RCC 7860 (cell line): ENCODE measurements around the gene PRKCQ.
A peak's percentile ranks its signal among the peaks of the same experiment; 100 is the strongest.
"Not testable (repeated sequence)": the region's sequence is repeated elsewhere in the genome, so short reads cannot be mapped to it uniquely, and the experiment has no call there.

Source experiments
- DNase-seq: peaks from one replicate; pipeline ENCODE4 v3.0.0-alpha.2; 2015; ENCODE audit warnings: low spot score
- FAIRE-seq: peaks from 2 replicates; lab custom pipeline; 2012; peaks lifted over from hg19 to GRCh38; lab: Jason Lieb, UNC

Gene PRKCQ

DNA sequence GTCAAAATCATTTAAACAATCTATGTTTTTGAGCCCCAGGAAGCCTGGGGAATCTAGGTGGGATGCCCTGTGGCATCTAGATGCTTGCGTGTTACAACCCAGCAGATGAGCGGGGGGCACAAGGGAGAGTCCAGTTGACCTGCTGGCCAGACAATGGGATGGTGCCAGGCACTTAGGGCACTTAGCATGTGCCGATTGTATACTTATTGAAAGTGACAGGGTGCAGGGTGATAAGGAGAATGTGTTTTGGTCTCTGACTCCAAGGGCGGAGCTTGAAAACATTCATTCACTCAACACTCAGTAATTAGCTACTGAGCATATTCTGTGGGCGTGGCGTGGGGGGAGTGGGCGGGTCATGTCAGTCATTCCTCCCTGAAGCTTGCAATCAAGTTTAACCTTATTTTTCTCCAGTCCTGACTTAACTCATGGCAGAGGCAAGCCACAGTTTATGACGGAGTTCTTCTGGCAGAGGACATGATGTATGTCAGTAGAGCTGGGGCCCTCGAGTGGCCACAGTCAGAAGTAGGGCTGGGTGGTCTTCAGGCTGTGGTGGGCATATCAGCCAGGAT, 115.1 kb downstream of the PRKCQ start:
- no peak for DNase-seq
- FAIRE-seq = no peak

DNA sequence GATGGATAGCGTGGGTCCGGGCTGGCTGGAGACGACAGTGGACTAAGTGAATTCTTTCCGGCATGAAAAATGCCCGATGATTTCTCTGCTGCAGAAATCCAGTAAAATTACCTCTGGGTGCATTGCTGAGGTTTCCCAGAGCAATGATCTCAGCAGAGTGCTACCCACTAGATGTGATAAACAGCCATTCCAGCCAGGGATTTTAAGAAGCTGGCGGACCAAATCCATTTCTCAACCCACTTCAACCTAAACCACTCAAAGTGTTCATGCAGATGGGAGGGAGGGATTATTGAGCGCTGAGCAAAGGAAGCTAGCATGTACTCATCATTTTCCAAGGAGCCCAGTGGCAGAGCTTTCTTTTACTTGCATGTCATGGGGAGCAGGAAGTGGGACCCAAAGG, 116.7 kb downstream of the PRKCQ start:
- DNase-seq (no peak), FAIRE-seq (no peak)

DNA sequence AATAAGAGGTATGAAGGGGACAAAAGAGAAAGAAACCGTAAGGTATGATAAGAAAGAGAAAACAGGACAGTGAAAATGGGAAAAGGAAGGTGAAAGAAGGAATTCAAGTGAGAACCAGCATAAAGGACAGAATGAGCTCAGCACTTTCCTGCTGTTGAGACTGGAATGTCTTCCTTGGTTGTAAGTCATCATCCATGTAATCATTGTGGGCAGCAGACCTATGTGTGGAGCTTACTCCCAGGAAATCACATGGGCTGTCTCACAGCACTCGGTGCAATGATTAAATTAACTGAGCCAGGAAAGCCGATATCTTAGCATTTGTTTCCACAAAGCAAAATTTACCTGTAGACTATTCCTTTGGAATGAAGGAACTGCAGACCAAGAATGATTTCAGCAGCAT, 118.1 kb downstream of the PRKCQ start:
- FAIRE-seq = peak; percentile 87

DNA sequence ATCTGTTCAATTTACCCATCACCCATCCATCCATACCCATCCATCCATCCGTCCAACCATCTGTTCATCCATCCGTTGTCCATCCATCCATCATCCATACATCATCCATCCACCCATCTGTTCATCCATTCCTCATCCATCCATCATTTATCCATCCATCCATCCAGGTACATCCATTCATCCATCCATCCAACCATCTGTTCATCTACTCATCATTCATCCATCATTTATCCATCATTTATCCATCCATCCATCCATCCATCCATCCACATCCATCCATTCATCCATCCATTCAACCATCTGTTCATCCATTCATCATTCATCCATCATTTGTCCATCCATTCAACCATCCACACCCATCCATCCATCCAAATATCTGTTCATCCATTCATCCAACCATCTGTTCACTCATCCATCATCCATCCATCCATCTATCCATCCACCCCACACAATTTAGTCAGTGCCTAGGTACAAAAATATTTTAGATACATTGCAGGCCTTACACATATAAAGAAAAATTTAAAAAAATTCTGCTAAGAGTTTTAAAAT, 119.1 kb downstream of the PRKCQ start:
- FAIRE-seq (no peak), DNase-seq (no peak)

More for the DNA sequence above, 118.1 kb downstream of the PRKCQ start:
- peak; percentile 71 for DNase-seq

DNA sequence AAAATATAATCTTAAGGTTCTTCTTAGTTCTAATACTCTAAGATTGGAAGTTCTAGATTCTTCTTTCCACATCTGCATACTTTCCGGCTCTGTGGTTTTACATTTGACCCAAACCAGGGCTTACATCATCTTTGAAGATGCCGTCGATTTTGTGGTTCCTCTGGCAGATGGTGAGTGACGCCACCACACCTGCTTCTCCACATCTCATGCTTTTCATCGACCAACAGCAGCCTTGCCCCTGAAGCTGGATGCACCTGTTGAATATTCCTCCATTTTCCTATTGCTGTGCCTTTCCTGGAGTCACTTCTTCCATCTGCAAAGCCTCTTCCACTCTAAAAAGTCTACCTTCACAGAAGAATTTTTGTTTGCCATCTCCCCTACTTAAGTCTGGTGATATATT, 121.3 kb downstream of the PRKCQ start:
- no peak for FAIRE-seq

DNA sequence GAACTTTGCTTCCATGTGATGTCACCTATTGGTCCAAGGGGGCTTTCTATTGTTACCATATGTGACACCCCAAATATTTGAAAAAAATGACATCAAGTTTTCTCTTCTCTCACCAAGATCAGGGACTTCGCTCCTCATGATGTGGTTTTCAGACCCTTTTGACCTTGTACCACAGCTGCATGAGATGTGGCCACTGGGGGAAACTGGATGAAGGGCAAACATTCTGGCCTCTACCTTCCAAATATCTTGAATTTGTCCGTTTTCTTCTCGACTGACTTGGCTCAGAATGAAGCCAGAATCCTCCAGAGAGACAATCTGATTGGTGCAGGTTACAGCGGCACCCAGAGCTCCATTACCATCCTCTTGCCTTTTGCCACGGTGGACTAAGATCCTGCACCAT, 122.7 kb downstream of the PRKCQ start:
- DNase-seq (no peak), FAIRE-seq (no peak)

More for the DNA sequence above, 121.3 kb downstream of the PRKCQ start:
- no peak for DNase-seq

DNA sequence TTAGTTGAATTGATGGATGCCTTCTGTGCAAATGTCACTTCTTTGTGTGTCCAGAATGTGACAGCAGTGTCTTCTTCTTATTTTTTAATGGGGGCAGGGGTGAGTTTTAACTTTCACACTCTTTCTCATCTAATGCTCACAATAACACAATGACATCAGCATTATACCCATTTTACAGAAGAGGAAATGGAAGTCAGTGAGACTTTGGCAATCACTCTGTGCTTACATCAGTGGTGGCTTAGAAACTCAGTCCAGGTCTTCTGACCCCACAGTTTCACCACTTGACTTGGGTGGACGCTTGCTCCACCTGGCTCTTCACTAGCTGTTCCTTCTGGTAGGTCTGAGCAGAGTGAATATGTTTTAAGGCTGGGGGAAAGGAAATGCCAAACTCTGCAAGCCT, 124.0 kb downstream of the PRKCQ start:
- DNase-seq (no peak), FAIRE-seq (no peak)

DNA sequence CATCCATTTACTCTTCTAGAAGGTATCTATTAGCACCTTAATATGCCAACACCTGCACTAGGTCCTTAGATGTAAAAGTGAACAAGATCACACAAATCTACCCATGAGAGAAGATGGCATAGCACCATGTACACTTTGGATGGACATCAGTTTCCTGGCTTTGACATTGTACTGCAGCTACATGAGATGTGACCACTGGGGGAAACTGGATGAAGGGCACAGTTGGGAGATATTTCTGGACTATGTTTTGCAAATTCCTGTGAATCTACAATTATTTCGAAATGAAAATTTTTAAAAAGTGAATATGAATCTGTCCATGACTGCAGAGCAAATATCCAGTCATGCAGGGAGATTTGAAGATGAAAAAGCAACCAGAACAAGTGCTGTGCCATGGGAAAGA, 124.5 kb downstream of the PRKCQ start:
- FAIRE-seq (no peak), DNase-seq (no peak)

DNA sequence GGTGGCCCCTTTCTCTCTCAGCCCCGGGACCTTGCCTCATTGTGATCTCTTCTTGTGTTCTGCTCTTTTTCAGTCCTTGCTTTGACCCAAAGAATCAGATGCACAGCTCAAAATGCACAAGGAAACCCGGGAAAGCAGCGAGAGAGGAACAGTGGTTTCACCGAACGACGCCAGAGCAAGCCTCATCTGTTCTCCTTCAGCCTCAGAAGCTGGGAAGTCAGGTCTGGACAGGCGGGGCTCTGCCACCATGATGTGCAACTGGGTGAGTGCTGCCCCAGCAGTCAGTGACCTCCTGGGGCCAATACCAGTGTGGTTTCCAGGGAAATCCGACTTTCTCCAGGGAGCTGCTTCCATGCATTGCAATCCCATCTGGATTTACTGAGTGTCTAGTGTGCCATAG, 133.4 kb downstream of the PRKCQ start:
- DNase-seq (no peak), FAIRE-seq (no peak)

DNA sequence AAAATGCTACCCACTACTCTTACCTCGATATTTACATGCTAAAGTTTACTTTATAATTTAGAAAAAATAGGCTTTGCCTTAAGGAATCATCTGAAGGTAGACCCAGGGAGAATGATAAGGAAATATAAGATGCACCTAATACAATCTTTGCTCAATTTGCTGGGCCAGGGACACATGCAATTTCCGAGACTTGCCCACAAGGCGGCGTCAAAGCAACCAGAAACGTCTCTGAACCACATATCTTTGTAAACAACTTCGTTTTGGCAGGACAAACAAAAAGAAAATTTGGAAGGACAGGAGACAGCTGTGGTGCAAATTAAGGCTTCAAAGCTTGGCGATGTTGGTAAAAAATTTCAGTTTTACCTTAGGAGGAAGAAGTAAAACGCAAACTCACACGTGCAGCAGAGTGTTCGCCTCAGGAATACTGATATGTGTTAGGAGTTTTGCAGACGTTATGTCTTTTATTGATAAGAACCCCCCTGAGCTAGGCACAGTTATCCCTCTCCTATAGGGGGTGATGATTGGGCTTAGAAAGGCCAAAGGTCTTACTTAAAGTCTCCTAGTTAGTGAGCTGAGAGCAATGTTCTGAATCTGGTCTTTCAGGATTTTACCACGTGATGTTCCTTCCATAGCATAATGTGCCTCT, 134.3 kb downstream of the PRKCQ start:
- DNase-seq = peak; percentile 21
- peak; percentile 38 for FAIRE-seq

DNA sequence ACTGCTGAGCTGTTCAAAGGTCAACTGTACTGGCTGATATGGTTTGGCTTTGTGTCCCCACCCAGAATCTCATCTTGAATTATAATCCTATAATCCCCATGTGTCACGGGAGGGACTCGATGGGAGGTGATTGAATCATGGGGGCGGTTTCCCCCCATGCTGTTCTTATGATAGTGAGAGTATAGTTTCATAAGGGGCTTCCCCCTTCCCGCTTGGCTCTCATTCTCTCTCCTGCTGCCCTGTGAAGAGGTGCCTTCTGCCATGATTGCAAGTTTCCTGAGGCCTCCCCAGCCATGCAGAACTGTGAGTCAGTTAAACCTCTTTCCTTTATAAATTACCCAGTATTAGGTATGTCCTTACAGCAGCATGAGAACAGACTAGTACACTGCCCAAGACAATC, 140.2 kb downstream of the PRKCQ start:
- not testable (repeated sequence) for FAIRE-seq, DNase-seq

DNA sequence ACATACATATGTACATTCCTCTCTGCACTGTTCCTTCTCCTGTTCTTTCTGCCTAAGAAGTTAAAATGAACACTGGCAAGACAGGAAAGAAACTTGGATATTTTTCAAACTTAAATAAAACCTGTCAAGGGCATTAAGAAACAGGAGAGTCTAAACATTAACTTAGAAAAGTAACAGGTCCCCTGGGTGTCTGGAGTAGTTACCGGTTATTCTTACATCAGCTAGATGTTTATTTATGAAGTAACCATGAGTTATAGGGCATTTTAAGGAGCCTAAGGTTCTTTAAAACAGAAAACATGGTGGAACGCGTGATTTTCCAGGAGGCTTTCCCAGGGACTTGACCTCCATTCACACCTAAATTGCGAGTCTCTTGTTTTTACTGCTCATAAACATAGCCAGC, 148.2 kb downstream of the PRKCQ start:
- DNase-seq (no peak), FAIRE-seq (no peak)

DNA sequence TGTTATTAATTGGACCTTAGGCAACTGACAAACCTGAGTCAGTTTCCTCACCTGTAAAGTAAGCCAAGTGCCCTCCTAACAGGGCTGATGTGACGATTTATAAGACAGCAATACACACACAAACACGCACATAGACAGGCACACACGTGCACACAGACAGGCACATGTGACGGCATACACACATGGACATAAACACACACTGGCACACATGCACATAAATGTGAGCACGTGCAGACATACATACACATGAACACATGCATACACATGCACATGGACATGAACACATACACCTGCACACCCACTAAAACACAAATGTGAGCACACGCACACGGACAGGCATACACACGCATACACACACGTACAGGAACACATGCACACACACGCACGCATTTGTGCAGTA, 148.9 kb downstream of the PRKCQ start:
- FAIRE-seq (no peak), DNase-seq (no peak)

DNA sequence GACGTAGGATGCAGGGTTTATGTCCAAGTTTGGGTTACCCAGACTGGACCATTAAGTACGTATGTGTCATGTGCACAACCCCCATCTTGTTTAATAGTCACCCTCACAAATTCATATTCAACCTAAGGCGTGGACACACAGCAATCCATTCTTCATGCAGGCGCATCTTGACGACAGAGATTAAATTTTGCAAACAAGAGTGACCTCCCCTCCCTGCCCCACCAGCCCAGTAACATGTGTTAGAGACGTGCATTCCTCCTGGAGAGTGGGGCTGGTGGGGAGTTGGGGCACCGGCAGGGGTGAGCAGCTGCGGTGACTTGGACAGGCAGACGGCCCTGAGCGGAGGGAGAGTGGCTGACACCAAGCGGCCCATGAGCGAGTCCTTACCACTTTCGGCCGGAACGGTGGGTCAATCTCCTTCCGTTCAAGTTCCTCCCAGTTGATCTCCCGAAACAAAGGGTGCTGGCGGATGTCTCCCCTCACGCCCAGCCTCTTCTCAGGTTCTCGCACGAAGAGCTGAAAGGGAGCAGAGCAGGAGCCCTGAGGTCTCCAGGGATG, 149.6 kb downstream of the PRKCQ start:
- no peak for FAIRE-seq
- no peak for DNase-seq

DNA sequence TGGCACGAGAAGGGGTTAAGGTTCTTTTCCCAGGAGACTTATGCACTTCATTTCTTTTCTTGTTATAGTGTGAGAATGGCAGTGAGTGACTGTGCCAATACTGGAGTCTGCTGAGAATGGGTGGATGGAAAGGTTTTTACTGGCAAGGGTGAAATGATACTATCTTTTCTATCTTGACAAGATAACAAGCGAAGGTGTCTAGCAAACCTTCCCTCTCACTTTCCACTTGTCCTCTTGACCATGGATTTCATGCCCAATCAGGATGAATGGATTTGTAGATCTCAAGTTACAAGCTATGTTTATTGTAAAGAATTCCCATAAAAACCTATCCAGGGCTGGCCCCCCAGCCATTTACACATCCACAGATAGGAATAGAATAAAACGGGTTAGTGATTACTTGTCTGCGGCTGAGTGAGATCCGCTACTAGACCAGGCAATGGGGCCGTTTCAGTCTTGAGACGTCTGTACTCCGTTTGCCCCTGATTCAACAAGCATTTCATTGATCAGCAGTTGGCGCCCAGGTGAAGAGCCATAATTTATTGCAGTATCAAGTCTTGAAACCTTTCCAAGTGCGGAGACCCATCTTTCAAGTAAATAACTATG, 152.6 kb downstream of the PRKCQ start:
- FAIRE-seq = no peak
- DNase-seq = peak; percentile 1

DNA sequence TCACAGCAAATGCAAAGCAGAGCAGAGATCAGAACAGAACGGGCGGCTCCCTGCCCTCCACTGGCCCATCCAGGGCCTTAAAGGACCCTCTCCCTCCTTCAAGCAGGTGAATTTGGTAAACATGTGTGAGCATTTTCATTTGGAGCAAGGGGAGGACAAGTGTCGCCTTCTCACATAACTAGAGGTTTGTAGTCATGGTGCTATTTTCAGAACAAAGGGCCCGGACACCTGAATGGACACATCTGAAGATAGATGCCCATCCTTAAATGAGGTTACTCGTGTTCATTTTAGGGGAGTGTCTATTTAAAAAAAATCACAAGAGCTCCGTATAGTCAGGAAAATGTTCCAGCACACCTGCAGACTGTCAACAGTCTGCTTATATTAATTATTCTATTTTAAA, 153.8 kb downstream of the PRKCQ start:
- FAIRE-seq (no peak), DNase-seq (no peak)

DNA sequence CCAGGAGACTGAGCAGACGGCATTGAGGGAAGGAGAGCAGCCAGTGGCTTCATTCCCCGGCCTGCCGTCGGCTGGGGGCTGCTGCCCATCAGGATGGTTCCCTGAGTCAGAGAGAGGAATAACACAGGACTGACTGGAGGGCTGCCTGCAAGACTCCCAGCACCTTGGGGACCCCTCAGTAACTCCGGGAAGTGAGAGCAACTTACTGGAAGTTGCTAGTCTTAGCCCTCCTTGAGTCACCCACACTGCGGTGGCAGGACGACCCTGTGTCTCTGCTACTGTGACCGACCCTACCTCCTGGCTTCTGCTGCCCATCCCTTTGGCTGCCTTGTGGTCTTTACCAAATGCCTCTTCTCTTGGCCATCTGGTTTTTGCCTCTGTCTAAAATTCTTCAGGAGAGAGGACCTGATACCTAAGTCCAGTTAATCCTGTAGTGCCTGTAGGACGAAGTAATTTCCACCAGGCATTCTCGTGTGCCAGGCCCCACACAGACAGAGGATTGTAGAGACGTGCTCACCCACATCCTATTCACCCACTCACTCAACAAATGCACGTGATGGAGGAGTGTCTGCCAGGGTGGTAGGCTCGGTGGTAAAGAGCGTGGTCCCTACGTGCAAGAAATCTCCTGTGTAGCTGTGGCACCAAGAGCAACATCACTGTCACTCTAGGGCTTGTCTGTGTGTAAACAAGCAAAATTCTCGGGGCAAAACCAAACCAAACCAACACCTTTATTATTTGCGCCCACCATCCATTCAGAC, 156.5 kb downstream of the PRKCQ start:
- FAIRE-seq (no peak), DNase-seq (no peak)

DNA sequence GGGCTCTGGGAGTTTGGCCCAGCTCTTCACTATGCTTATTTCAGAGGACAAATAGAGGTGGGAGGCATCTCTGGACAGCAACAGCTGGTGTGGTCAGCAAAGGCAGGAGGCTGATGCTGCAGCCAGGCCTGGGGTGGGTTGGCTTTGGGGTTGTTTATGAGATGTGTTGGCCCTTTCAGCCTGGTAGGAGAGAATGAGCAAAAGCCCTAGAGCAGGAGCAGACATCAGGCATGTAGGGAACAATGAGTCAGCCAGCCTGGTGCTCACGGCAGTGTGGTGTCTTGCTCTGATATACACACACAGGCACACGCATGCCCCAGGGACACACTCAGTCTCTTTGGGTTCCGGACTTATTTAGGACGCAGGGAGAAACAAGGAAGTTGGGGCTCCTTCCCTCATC, 157.1 kb downstream of the PRKCQ start:
- FAIRE-seq = no peak
- DNase-seq = no peak

DNA sequence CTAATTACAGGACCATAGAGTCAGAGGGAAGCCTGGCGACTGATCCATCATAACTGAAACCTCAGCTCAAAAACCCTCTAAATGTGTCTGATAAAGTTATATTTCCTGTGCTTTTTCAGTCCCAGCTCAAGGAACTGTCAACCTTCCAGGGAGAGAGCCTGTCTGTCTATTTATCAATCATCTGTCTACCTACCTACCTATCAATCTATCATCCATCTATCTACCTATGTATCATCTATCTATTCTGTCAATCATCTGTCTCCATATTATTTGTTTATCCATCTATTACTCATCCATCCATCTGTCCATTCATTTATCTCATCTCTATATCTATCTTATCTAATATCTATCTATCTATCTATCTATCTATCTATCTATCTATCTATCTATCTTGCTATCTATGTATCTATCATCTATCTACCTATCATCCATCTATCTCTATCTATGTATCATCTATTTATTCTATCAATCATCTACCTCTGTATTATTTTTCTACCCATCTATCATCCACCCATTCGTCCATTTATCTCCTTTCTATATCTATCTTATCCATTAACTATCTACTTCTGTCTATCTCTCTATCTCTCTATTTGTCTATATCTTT, 161.4 kb downstream of the PRKCQ start:
- DNase-seq = no peak
- no peak for FAIRE-seq

DNA sequence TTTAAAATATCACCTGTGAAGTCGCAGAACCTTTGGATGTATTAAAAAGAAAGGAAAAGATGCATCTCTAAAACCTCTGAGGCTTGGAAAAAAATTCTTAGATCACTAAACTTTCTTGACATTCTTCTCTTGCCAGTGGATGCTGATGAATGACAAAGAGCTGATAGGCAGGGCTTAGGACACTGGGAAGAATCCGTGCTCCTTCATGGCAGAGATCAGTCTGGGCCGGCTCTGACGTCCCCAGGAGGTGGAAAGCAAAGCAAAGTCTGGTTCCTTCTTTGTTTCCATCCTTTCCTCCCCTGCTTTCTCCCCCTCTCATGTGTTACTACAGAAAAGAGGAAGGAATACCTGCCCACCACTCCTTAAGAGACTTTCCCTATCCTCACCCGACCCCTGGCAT, 161.9 kb downstream of the PRKCQ start:
- DNase-seq (no peak), FAIRE-seq (no peak)
